Caco-2 (cell line): ENCODE results near the gene PFKFB3. TPM values are rescaled to one million over a fixed set of nuclear protein-coding genes. Genes with fewer than 3 reads are reported as not detected.
"Not testable (repeated sequence)": the region's sequence is repeated elsewhere in the genome, so short reads cannot be mapped to it uniquely, and the experiment has no call there.

Experiments
- BruUV-seq: library from RNA; stranded (reverse); fragments of 400-500 nt; replicated peaks from 2 replicates; lab custom pipeline; 2021; lab: Mats Ljungman, UMichigan
- CTCF ChIA-PET: fragments of 300-600 bp; sonication (Branson Sonifier 250); formaldehyde crosslinking; loops from one replicate; lab custom pipeline; 2022; ENCODE audit warnings: antibody characterized with exemption; lab: Charles Lee
- POLR2A ChIA-PET: fragments of 300-600 bp; sonication (Branson Sonifier 250); formaldehyde crosslinking; loops from one replicate; lab custom pipeline; 2022; ENCODE audit warnings: antibody characterized with exemption; lab: Charles Lee
- DNase-seq, 2 experiments: peaks; one replicate each; pipeline versions ENCODE4 v3.0.0 to v3.0.0-alpha.2; 2020 to 2022
- H3K27me3 ChIP-seq: replicated peaks from 2 replicates; pipeline ENCODE4 v1.6.0; 2011; ENCODE audit warnings: low read length; ENCODE audit not compliant: control insufficient read depth, insufficient read depth
- H3K36me3 ChIP-seq: 2 replicates; pipeline ENCODE4 v1.5.1; 2011; ENCODE audit warnings: low read length; ENCODE audit not compliant: control insufficient read depth, insufficient read depth
- H3K4me1 ChIP-seq: fragments of 250-450 bp; sonication (Bioruptor Pico); 2 replicates; pipeline ENCODE4 v1.5.1; 2020; ENCODE audit warnings: mild to moderate bottlenecking
- H3K4me3 ChIP-seq: 2 replicates; pipeline ENCODE4 v1.5.1; 2011; ENCODE audit warnings: low read depth, mild to moderate bottlenecking, control low read depth, low read length
- H3K9me3 ChIP-seq: fragments of 250-450 bp; sonication (Bioruptor Pico); 2 replicates; pipeline ENCODE4 v1.5.1; 2020; ENCODE audit warnings: mild to moderate bottlenecking, moderate library complexity
- H3K27ac Mint-ChIP-seq: one replicate; pipeline ENCODE4 v1.8.0; 2022; ENCODE audit warnings: mixed read lengths; ENCODE audit not compliant: unreplicated experiment
- H3K27me3 Mint-ChIP-seq: one replicate; pipeline ENCODE4 v1.8.0; 2022; ENCODE audit warnings: mixed read lengths; ENCODE audit not compliant: insufficient read depth, unreplicated experiment
- H3K36me3 Mint-ChIP-seq: one replicate; pipeline ENCODE4 v1.8.0; 2022; ENCODE audit warnings: mild to moderate bottlenecking, mixed read lengths; ENCODE audit not compliant: insufficient read depth, unreplicated experiment
- H3K4me1 Mint-ChIP-seq: one replicate; pipeline ENCODE4 v1.8.0; 2022; ENCODE audit warnings: low read depth, mixed read lengths; ENCODE audit not compliant: unreplicated experiment
- H3K4me3 Mint-ChIP-seq: one replicate; pipeline ENCODE4 v1.8.0; 2022; ENCODE audit warnings: mild to moderate bottlenecking, moderate library complexity, mixed read lengths; ENCODE audit not compliant: unreplicated experiment
- H3K9me3 Mint-ChIP-seq: one replicate; pipeline ENCODE4 v1.8.0; 2022; ENCODE audit warnings: mixed read lengths; ENCODE audit not compliant: unreplicated experiment
- CTCF ChIP-seq, 2 experiments: fragments of 200-600 bp in 1 of 2; IDR thresholded peaks; 1 replicate in 1 of 2; 2 replicates in 1 of 2; pipeline versions ENCODE4 v1.5.1 to v1.8.0; 2011 to 2022; ENCODE audit warnings: antibody characterized with exemption in 1 of 2, control low read depth in 1 of 2, inconsistent platforms in 1 of 2, low read depth in 1 of 2, low read length in 1 of 2, mild to moderate bottlenecking in 1 of 2, moderate library complexity in 1 of 2; ENCODE audit not compliant: insufficient read depth in 1 of 2, severe bottlenecking in 1 of 2, unreplicated experiment in 1 of 2
- intact Hi-C: fragments of 100-400 bp; cut with micrococcal nuclease; formaldehyde crosslinking; loops from one replicate; pipeline ENCODE4 v1.10.0; 2022; ENCODE audit not compliant: unreplicated experiment
- total RNA-seq: library from RNA; stranded (reverse); gene quantifications from 2 replicates; pipeline ENCODE4 v1.2.3, GENCODE V29; 2022

Gene PFKFB3
- total RNA-seq, 1 experiment from 2014 or later, result 33.0 TPM

GRCh38 chr10:6282454-6282958 is 79.8 kb downstream of the PFKFB3 start:
- ChIA-PET CTCF (no interaction called here), POLR2A (no interaction called here)
- H3K36me3 ChIP-seq, result no peaks in the 10 kb centered on the region
- H3K4me3 ChIP-seq, result no peak overlapping the region
- no TSS peak for BruUV-seq
- H3K9me3 ChIP-seq, result no peaks in the 10 kb centered on the region
- peaks cover 23% of the 10 kb centered on the region for H3K4me1 ChIP-seq
- Mint-ChIP-seq H3K4me3 (no peak overlapping the region), H3K27ac (no peak overlapping the region), H3K4me1 (peaks cover 20% of the 10 kb centered on the region), H3K27me3 (no peaks in the 10 kb centered on the region), H3K9me3 (no peaks in the 10 kb centered on the region), H3K36me3 (no peaks in the 10 kb centered on the region)
- no peak for TF ChIP-seq CTCF (IDR thresholded peaks at IDR 0.05; ENCODE audit: insufficient read depth in 1 of 2, low read depth in 1 of 2, low read length in 1 of 2, severe bottlenecking in 1 of 2, unreplicated experiment in 1 of 2)
- DNase-seq, result no peak
- intact Hi-C loops, result no loop called here
- H3K27me3 ChIP-seq, result no peaks in the 10 kb centered on the region

GRCh38 chr10:6283655-6284054 is 80.9 kb downstream of the PFKFB3 start:
- CTCF ChIA-PET, result no interaction called here
- no peaks in the 10 kb centered on the region for H3K27me3 Mint-ChIP-seq
- Histone ChIP-seq H3K27me3 (no peaks in the 10 kb centered on the region), H3K4me1 (peaks cover 17% of the 10 kb centered on the region), H3K36me3 (no peaks in the 10 kb centered on the region), H3K9me3 (no peaks in the 10 kb centered on the region), H3K4me3 (no peak overlapping the region)
- intact Hi-C loops, result no loop called here
- no peak for TF ChIP-seq CTCF (IDR thresholded peaks at IDR 0.05; ENCODE audit: insufficient read depth in 1 of 2, low read depth in 1 of 2, low read length in 1 of 2, severe bottlenecking in 1 of 2, unreplicated experiment in 1 of 2)
- BruUV-seq, result no TSS peak
- H3K9me3 Mint-ChIP-seq, result no peaks in the 10 kb centered on the region
- no peaks in the 10 kb centered on the region for H3K36me3 Mint-ChIP-seq
- no peak overlapping the region for H3K27ac Mint-ChIP-seq
- peaks cover 20% of the 10 kb centered on the region for H3K4me1 Mint-ChIP-seq
- no peak overlapping the region for H3K4me3 Mint-ChIP-seq
- no peak for DNase-seq
- POLR2A ChIA-PET, result no interaction called here

- intact Hi-C loops, result loop anchor here (1.0 kb wide), 2 partner anchors 11 to 24 kb away; no protein-coding TSS in a partner anchor
- H3K4me3 ChIP-seq, DNase-seq, H3K27ac Mint-ChIP-seq, H3K4me1 Mint-ChIP-seq, H3K4me3 Mint-ChIP-seq, H3K36me3 ChIP-seq, BruUV-seq, H3K36me3 Mint-ChIP-seq, H3K27me3 Mint-ChIP-seq, H3K4me1 ChIP-seq, H3K9me3 ChIP-seq, H3K27me3 ChIP-seq: not testable (repeated sequence)
- ChIA-PET POLR2A (interaction anchor here (1.1 kb wide), 1 partner anchor 88 kb away, joined by 3 read pairs; the partner anchor contains the start of gene PFKFB3), CTCF (interaction anchor here (1.3 kb wide), 2 partner anchors 88 to 111 kb away, joined by 3 to 8 read pairs; partner anchors contain the start of gene PFKFB3)
- H3K9me3 Mint-ChIP-seq, result peaks cover 12% of the 10 kb centered on the region
These were observed 87.9 kb downstream of the PFKFB3 start for GRCh38 chr10:6290621-6291020.
